GM12864 (cell line): Measurements from ENCODE around the gene UACA.

Source experiments
- DNase-seq: peaks from one replicate; pipeline ENCODE4 v3.0.0-alpha.2; 2011; ENCODE audit warnings: low read depth
- H3K4me3 ChIP-seq: 2 replicates; pipeline ENCODE4 v1.5.1; 2011; ENCODE audit warnings: mild to moderate bottlenecking, low read depth, low read length, control low read depth
- TF ChIP-seq, protein P1 (sequence below): IDR thresholded peaks from 2 replicates; pipeline ENCODE4 v1.5.1; 2011; ENCODE audit warnings: low read depth, mild to moderate bottlenecking, moderate library complexity, low read length, control low read depth, inconsistent platforms; ENCODE audit errors: missing control alignments

Gene UACA

DNA sequence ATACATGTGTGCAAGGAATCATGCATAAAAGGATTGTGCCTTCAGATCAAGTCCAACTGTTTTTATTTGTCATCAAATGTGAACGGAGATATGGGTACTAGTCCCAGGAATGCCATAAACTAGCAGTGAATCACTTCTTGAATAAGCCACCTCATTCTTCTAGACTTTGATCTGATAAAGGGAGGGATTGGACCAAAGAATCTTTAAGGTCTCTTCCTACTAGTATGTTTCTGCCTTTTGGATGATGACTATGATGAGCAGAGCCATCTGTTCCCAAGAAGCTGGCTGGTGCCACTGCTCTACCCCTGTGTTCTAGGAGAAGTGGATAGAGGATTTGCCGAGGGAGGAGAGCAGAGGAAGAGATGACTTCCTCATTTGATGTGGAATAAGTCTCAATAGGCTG, 28.8 kb upstream of the UACA start:
- TF ChIP-seq, protein P1, sequence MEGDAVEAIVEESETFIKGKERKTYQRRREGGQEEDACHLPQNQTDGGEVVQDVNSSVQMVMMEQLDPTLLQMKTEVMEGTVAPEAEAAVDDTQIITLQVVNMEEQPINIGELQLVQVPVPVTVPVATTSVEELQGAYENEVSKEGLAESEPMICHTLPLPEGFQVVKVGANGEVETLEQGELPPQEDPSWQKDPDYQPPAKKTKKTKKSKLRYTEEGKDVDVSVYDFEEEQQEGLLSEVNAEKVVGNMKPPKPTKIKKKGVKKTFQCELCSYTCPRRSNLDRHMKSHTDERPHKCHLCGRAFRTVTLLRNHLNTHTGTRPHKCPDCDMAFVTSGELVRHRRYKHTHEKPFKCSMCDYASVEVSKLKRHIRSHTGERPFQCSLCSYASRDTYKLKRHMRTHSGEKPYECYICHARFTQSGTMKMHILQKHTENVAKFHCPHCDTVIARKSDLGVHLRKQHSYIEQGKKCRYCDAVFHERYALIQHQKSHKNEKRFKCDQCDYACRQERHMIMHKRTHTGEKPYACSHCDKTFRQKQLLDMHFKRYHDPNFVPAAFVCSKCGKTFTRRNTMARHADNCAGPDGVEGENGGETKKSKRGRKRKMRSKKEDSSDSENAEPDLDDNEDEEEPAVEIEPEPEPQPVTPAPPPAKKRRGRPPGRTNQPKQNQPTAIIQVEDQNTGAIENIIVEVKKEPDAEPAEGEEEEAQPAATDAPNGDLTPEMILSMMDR: no peak
- no peak for DNase-seq
- no peak overlapping the region for H3K4me3 ChIP-seq

DNA sequence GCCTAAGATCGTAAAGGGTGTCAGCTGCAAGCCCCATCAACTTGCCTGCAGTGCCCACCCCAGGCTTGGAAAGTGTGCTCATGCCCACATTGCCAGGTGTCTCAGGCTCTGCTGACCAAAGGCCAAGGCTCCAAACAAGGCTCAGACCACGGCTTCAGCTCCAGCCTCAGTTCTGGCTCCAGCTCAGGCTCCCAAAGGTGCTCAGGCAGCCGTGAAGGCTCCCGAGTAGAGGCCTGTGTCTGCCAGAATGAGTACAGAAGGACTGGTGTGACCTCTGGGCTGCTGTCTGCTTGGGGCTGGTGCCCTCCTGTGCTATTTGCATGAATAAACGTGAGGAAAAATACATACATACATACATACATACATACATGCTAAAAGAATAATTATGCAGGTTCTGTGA, 27.9 kb upstream of the UACA start:
- TF ChIP-seq, protein P1: no peak
- H3K4me3 ChIP-seq: no peak overlapping the region
- no peak for DNase-seq

DNA sequence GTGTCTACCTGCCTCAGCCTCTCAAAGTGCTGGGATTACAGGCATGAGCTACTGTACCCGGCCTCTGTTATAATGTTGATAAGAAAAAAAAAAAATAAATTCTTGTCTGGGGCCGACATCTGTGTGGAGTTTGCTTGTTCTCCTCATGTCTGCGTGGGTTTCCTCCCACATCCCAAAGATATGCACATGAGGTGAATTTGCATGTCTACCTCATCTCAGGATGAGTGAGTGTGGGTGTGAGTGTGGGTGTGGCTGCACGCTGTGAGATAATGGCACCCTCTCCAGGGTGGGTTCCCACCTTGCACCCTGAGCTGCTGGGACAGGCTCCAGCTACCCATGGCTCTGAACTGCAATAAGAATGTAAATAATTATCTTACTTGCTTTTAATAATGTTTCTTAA, 25.9 kb upstream of the UACA start:
- H3K4me3 ChIP-seq: no peak overlapping the region
- DNase-seq: no peak
- TF ChIP-seq, protein P1: no peak

DNA sequence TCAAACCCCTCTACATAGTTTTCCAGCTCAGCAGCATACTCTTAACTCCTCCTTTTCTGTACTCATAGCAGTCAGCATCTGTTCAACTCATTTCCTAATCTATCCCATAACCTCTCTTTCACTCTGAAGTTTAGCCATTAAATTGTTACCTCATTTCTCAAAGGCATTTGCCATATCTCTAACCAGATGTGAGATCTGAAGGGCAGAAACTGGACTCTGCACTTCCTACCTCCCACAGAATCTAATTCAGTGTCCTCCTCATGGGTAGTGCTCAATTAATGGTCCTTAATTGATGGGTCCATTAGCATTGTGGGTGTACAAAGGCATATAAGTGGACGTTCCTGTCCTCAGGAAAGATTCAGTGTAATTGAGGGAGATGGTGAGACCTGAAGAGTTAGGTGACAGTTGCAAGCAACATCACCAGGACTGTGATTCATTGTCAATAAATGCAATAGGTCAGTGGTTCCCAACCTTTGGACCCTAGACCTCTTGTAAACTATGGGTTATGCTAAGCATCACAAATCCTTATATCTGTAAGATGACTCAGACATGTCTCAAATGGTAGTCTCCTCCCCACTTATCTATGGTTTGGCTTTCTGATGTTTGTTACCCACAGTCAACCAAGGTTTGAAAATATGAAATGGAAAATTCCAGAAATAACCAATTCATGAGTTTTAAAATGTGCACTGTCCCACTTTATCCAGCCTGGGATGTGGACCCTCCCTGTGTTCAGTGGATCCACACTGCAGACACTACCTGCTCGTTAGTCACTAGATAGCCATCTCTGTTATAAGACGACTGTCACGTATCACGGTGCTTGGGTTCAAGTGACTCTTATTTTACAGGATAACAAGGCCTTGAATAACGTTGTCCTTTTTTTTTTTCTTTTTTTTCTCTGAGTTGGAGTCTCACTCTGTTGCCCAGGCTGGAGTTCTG, 25.0 kb upstream of the UACA start:
- H3K4me3 ChIP-seq: no peak overlapping the region
- no peak for DNase-seq
- TF ChIP-seq, protein P1: no peak

DNA sequence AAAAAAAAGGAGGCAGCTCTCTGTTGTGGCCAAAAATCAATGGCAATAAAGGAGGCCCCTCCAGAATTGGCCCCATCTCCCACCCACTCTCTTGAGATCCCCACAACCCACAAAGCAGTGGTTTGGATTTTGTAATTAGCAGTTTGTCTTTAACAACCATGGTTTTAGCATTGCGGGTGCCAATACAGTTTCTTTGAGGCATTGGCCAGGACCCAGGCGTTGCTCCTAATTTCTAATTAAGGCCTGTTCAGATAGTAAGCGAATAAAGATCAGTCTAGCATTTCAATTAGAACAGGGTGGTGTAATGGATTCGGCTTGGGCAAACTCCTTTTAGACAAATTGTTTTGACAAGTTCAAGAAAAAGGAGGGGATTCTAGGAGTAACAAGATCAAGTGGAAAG, 23.6 kb upstream of the UACA start:
- TF ChIP-seq, protein P1: no peak
- no peak overlapping the region for H3K4me3 ChIP-seq
- DNase-seq: no peak

DNA sequence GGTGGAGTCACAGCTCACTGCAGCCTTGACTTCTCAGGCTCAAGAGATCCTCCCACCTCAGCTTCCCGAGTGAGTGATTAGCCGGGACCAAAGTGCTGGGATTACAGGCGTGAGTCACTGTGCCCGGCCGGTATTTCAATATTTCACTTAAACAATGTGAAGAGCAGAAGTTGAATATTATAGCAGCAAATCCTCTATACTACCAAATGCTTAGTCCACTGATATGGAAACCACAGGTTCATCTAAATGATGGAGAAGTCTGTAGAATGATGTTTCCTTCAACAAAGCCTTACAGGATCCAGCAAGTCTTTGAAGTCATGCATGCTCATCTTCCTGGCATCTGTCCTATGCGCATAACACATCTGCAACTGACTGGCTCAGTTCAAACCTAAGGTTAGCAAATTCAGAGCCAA, 20.3 kb upstream of the UACA start:
- TF ChIP-seq, protein P1: no peak
- no peak overlapping the region for H3K4me3 ChIP-seq
- no peak for DNase-seq

DNA sequence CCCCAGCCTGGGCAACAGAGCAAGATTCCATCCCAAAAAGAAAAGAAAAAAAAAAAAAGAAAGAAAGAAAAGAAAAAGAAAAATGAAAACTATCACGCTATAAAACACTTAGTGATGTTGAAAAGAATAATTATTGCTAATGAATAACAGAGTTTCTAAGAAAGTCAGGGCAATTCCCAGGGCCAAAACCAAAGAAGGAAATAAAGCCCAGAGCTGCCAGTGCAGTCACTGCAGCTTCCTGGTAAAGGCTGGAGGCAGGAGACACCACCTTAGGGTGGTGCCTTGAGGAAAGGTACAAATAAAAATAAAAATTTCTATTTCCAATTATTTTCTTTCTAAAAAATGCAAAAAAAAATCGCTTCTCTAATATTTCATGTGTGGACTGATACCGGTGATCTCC, 19.7 kb upstream of the UACA start:
- no peak overlapping the region for H3K4me3 ChIP-seq
- TF ChIP-seq, protein P1: no peak
- DNase-seq: no peak
